Measurements from ENCODE around the gene KRT33B. TPM values are rescaled to one million over a fixed set of nuclear protein-coding genes. Genes with fewer than 3 reads are reported as not detected.
A peak's percentile ranks its signal among the peaks of the same experiment; 100 is the strongest.

Gene KRT33B
- total and polyA plus RNA-seq, 7 donors: not detected

- Histone ChIP-seq H3K9me3 (no peaks in the 10 kb centered on the region), H3K4me3 (no peak overlapping the region), H3K27ac (no peak overlapping the region), H3K4me1 (no peaks in the 10 kb centered on the region), H3K27me3 (no peaks in the 10 kb centered on the region), H3K36me3 (no peaks in the 10 kb centered on the region)
- 53 to 72% methylated on average over 16 of the region's 16 CpGs for WGBS, 2 donors
- intact Hi-C loops (cut with DNase I): loop anchor here (5.0 kb wide), 1 partner anchor 417 kb away; no protein-coding TSS in a partner anchor
- no peak for DNase-seq
- TF ChIP-seq CTCF (IDR thresholded peaks at IDR 0.05): no peak
- no peak for TF ChIP-seq POLR2A (IDR thresholded peaks at IDR 0.05)
- no peak for TF ChIP-seq POLR2AphosphoS5 (IDR thresholded peaks at IDR 0.05)
- no peak for TF ChIP-seq EP300 (IDR thresholded peaks at IDR 0.05)
These were observed 45.2 kb downstream of the KRT33B start for GRCh38 chr17:41324180-41325075.

DNA sequence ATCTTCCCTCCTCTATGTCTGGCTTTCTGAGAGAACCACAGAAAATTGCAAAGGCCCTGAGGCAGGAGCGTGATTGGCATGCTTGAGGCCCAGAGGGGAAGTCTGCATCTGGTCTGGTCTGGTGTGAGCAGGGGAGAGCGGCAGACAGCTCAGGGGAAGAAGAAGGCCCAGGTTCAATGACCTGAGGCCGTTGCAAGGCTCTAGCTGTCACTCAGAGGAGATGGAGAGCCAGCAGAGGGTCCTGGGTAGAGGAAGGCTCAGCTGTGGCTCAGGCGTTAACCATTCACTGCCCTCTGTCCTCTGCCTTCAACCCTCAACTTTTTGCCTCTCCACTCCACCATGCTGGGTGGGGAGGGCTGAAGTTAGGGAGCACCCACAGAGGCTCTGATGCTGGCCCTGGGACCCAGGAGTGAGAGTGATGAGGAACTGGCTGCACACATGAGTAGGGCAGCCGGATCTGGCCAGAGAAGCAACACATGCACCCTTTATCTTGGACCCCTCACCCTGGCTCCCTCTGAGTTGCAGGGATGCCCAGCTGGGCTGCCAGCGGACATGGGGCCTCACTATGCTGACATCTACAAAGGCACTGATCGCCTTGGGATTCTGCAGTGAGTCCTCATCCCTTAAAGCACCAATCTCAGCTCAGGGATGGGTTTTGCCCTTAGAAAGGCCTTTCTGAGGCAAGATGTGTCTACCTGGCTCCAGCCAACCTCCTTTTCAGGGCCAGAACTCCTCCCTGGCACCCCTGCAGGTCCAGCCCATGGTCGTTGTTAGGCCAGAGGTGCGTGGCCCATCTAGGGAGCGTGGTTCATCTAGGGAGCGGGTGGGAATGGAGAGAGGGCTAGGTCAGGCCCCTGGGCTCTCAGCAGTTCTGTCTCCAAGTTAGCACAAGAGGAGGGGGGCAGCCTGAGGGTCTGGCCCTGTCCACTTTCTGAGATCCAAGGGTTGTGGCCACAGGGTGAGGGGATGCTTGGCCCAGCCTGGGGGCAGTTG is 46.4 kb downstream of the KRT33B start:
- TF ChIP-seq POLR2AphosphoS5 (IDR thresholded peaks at IDR 0.05) (no peak), CTCF (IDR thresholded peaks at IDR 0.05) (no peak), POLR2A (IDR thresholded peaks at IDR 0.05) (no peak), EP300 (IDR thresholded peaks at IDR 0.05) (no peak)
- Histone ChIP-seq H3K36me3 (no peaks in the 10 kb centered on the region), H3K9me3 (no peaks in the 10 kb centered on the region), H3K4me3 (no peak overlapping the region), H3K27ac (no peak overlapping the region), H3K4me1 (no peaks in the 10 kb centered on the region), H3K27me3 (no peaks in the 10 kb centered on the region)
- DNase-seq: no peak
- intact Hi-C loops (cut with DNase I): no loop called here
- 89 to 91% methylated on average over 11 of the region's 11 CpGs for WGBS, 2 donors

GRCh38 chr17:41322094-41322902 is 47.3 kb downstream of the KRT33B start:
- DNase-seq: no peak
- Histone ChIP-seq H3K27ac (no peak overlapping the region), H3K9me3 (no peaks in the 10 kb centered on the region), H3K4me3 (no peak overlapping the region), H3K27me3 (no peaks in the 10 kb centered on the region), H3K4me1 (no peaks in the 10 kb centered on the region), H3K36me3 (no peaks in the 10 kb centered on the region)
- TF ChIP-seq CTCF (IDR thresholded peaks at IDR 0.05) (peak in 3 of 4 experiments; percentile 56 to 63 (median 57)), POLR2A (IDR thresholded peaks at IDR 0.05) (no peak), EP300 (IDR thresholded peaks at IDR 0.05) (no peak), POLR2AphosphoS5 (IDR thresholded peaks at IDR 0.05) (no peak)
- 31 to 35% methylated on average over 5 of the region's 5 CpGs for WGBS, 2 donors
- intact Hi-C loops (cut with DNase I): no loop called here

- TF ChIP-seq POLR2A (IDR thresholded peaks at IDR 0.05) (no peak), CTCF (IDR thresholded peaks at IDR 0.05) (no peak), EP300 (IDR thresholded peaks at IDR 0.05) (no peak), POLR2AphosphoS5 (IDR thresholded peaks at IDR 0.05) (no peak)
- peaks cover 0 to 5% (median 0%) of the 10 kb centered on the region in 3 donors for H3K27me3 ChIP-seq
- 46 to 92% methylated on average over 2 of the region's 2 CpGs for WGBS, 2 donors
- DNase-seq: no peak
- intact Hi-C loops (cut with DNase I): no loop called here
- H3K36me3 ChIP-seq: no peaks in the 10 kb centered on the region
- no peaks in the 10 kb centered on the region for H3K9me3 ChIP-seq
- H3K4me3 ChIP-seq: no peak overlapping the region
- no peak overlapping the region for H3K27ac ChIP-seq
- H3K4me1 ChIP-seq: no peaks in the 10 kb centered on the region
These were observed 51.4 kb downstream of the KRT33B start for GRCh38 chr17:41318231-41318630.

All from sigmoid colon (tissue), 7 donors.